ENCODE data around the gene IGFL1.
A peak's percentile ranks its signal among the peaks of the same experiment; 100 is the strongest.
"Not testable (repeated sequence)": the region's sequence is repeated elsewhere in the genome, so short reads cannot be mapped to it uniquely, and the experiment has no call there.

The IGFL1 gene

GRCh38 chr19:46229442-46229841 lies at the start of gene IGFL1:
Gene IGFL1 (plus strand): TSS chr19:46229742. CDS start chr19:46229775, 33 bp downstream.
- TF ChIP-seq CTCF (IDR thresholded peaks at IDR 0.05; ENCODE audit: low read depth, low read length): no peak
- H3K4me3 ChIP-seq (ENCODE audit: low read depth, low read length): no peak within 1 kb of the TSS
- no peak for DNase-seq (ENCODE audit: low read depth, low spot score)
- in situ Hi-C loops (cut with HindIII; ENCODE audit: low sequenced_read_pairs): no loop called here

DNA sequence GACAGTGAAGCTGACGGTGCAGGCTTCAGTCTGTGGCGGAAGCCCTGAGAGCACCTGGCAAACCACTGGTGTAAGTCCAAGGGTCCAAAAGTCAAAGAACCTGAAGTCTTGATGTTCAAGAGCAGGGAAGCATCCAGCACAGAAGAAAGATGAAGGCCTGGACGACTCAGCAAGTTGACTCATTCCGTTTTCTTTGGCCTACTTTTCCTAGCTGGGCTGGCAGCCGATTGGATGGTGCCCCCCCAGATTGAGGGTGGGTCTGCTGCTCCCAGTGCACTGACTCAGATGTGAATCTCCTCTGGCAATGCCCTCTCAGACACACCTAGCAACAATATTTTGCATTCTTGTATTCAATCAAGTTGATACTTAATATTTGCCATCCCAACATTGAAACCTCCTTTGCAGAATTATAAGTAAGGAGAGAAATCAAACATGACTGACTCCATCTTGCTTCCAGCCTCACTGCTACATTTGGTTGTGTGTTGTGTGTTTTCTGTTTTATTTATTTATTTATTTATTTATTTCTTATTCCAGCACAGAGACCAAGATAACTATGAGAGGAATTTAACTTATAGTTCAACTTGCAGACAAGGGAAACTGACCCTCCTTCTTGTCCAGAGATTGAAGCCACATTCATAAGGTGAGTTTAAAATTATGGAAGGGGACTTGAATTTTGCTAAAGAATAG lies 48.7 kb upstream of the IGFL1 start:
- TF ChIP-seq CTCF (IDR thresholded peaks at IDR 0.05; ENCODE audit: low read depth, low read length): no peak
- H3K4me3 ChIP-seq (ENCODE audit: low read depth, low read length): no peak overlapping the region
- in situ Hi-C loops (cut with HindIII; ENCODE audit: low sequenced_read_pairs): no loop called here
- DNase-seq (ENCODE audit: low read depth, low spot score): peak; percentile 72

GRCh38 chr19:46181388-46181779 lies 48.2 kb upstream of the IGFL1 start:
- no peak overlapping the region for H3K4me3 ChIP-seq (ENCODE audit: low read depth, low read length)
- TF ChIP-seq CTCF (IDR thresholded peaks at IDR 0.05; ENCODE audit: low read depth, low read length): no peak
- in situ Hi-C loops (cut with HindIII; ENCODE audit: low sequenced_read_pairs): no loop called here
- peak; percentile 38 for DNase-seq (ENCODE audit: low read depth, low spot score)

GRCh38 chr19:46182476-46182875 lies 47.1 kb upstream of the IGFL1 start:
- H3K4me3 ChIP-seq (ENCODE audit: low read depth, low read length): no peak overlapping the region

DNA sequence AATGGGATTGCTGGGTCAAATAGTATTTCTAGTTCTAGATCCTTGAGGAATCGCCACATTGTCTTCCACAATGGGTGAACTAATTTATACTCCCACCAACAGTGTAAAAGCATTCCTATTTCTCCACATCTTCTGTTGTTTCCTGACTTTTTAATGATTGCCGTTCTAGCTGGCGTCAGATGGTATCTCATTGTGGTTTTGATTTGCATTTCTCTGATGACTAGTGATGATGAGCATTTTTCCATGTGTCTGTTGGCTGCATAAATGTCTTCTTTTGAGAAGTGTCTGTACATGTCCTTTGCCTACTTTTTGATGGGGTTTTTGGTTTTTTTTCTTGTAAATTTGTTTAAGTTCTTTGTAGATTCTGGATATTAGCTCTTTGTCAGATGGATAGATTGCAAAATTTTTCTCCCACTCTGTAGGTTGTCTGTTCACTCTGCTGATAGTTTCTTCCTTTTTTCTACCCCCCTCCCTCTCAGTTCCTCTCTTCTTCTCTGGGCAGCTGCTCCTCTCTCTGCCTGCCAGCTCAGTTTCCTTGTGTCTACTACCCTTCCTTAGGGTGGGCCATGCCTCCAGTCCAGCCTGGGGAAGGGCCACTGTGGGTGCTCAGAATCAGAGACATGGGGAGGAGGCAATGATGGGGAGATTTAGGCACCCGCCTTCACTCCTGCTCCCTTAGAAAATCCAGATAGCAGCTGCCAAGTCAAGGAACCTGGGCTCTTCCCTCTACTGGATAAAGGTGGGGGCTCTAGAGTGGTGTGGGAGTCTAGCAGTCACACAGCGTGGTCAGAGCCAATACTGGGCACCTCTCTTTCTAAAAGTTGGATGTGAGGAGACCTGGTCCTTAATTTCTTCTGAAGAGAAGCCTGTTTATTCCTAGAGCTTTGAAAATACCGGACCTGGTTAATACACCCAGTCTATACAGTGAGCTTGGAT lies 44.5 kb upstream of the IGFL1 start:
- H3K4me3 ChIP-seq (ENCODE audit: low read depth, low read length); in situ Hi-C loops (cut with HindIII; ENCODE audit: low sequenced_read_pairs): not testable (repeated sequence)
- DNase-seq (ENCODE audit: low read depth, low spot score): peak; percentile 40

More at GRCh38 chr19:46182476-46182875, 47.1 kb upstream of the IGFL1 start:
- TF ChIP-seq CTCF (IDR thresholded peaks at IDR 0.05; ENCODE audit: low read depth, low read length): no peak
- in situ Hi-C loops (cut with HindIII; ENCODE audit: low sequenced_read_pairs): no loop called here
- no peak for DNase-seq (ENCODE audit: low read depth, low spot score)

- TF ChIP-seq CTCF (IDR thresholded peaks at IDR 0.05; ENCODE audit: low read depth, low read length): no peak
- H3K4me3 ChIP-seq (ENCODE audit: low read depth, low read length): no peak overlapping the region
- no peak for DNase-seq (ENCODE audit: low read depth, low spot score)
- in situ Hi-C loops (cut with HindIII; ENCODE audit: low sequenced_read_pairs): no loop called here
Observed at GRCh38 chr19:46186101-46186716, 43.3 kb upstream of the IGFL1 start.

Measured in astrocyte of the spinal cord (primary cell).